GM20431 (cell line): ENCODE results near the gene RNF123.

ENCODE experiments used
- in situ Hi-C: fragments of 300-500 bp; cut with MseI, MboI; formaldehyde crosslinking; loops from one replicate; pipeline ENCODE4 v1.15.0; 2020; ENCODE audit warnings: low sequenced_read_pairs; ENCODE audit not compliant: unreplicated experiment

Gene RNF123

GRCh38 chr3:49657208-49657915 is 32.0 kb upstream of the RNF123 start:
- in situ Hi-C loops = no loop called here

GRCh38 chr3:49658711-49659110 is 30.6 kb upstream of the RNF123 start:
- in situ Hi-C loops = no loop called here

- in situ Hi-C loops = loop anchor here (10.0 kb wide), 1 partner anchor 125 kb away; no protein-coding TSS in a partner anchor
These were observed 29.6 kb upstream of the RNF123 start for GRCh38 chr3:49659756-49660155.

GRCh38 chr3:49661281-49661680 is 28.1 kb upstream of the RNF123 start:
- in situ Hi-C loops = loop anchor here (10.0 kb wide), 1 partner anchor 126 kb away; no protein-coding TSS in a partner anchor

GRCh38 chr3:49662021-49662420 is 27.3 kb upstream of the RNF123 start:
- in situ Hi-C loops = loop anchor here (10.0 kb wide), 1 partner anchor 127 kb away; no protein-coding TSS in a partner anchor

- in situ Hi-C loops = loop anchor here (10.0 kb wide), 1 partner anchor 128 kb away; no protein-coding TSS in a partner anchor
These were observed 26.5 kb upstream of the RNF123 start for GRCh38 chr3:49662720-49663413.

- in situ Hi-C loops = loop anchor here (10.0 kb wide), 1 partner anchor 129 kb away; no protein-coding TSS in a partner anchor
These were observed 25.5 kb upstream of the RNF123 start for GRCh38 chr3:49663831-49664230.

- in situ Hi-C loops = loop anchor here (10.0 kb wide), 1 partner anchor 129 kb away; no protein-coding TSS in a partner anchor
These were observed 25.1 kb upstream of the RNF123 start for GRCh38 chr3:49664300-49664699.

- in situ Hi-C loops = loop anchor here (10.0 kb wide), 1 partner anchor 131 kb away; no protein-coding TSS in a partner anchor
These were observed 23.4 kb upstream of the RNF123 start for GRCh38 chr3:49665822-49666519.

GRCh38 chr3:49666592-49666991 is 22.8 kb upstream of the RNF123 start:
- in situ Hi-C loops = loop anchor here (10.0 kb wide), 1 partner anchor 132 kb away; no protein-coding TSS in a partner anchor

- in situ Hi-C loops = loop anchor here (10.0 kb wide), 1 partner anchor 133 kb away; no protein-coding TSS in a partner anchor
These were observed 21.5 kb upstream of the RNF123 start for GRCh38 chr3:49667701-49668413.

GRCh38 chr3:49668414-49668797 is 21.0 kb upstream of the RNF123 start:
- in situ Hi-C loops = loop anchor here (10.0 kb wide), 1 partner anchor 134 kb away; no protein-coding TSS in a partner anchor

GRCh38 chr3:49668861-49669260 is 20.5 kb upstream of the RNF123 start:
- in situ Hi-C loops = loop anchor here (10.0 kb wide), 1 partner anchor 134 kb away; no protein-coding TSS in a partner anchor

- in situ Hi-C loops = loop anchor here (10.0 kb wide), 1 partner anchor 135 kb away; no protein-coding TSS in a partner anchor
These were observed 20.0 kb upstream of the RNF123 start for GRCh38 chr3:49669352-49669751.

GRCh38 chr3:49670940-49671290 is 18.4 kb upstream of the RNF123 start:
- in situ Hi-C loops = no loop called here

GRCh38 chr3:49671291-49672288 is 17.8 kb upstream of the RNF123 start:
- in situ Hi-C loops = no loop called here

- in situ Hi-C loops = no loop called here
These were observed 16.1 kb upstream of the RNF123 start for GRCh38 chr3:49673121-49673714.
